Measurements from ENCODE around the gene DICER1.
"Not testable (repeated sequence)": the region's sequence is repeated elsewhere in the genome, so short reads cannot be mapped to it uniquely, and the experiment has no call there.

DICER1 gene

GRCh38 chr14:95147597-95147996 lies 9.7 kb downstream of the DICER1 start:
- no peak for DNase-seq

- DNase-seq = no peak
Observed at GRCh38 chr14:95146079-95146771, 11.1 kb downstream of the DICER1 start.

GRCh38 chr14:95144849-95145248 lies 12.5 kb downstream of the DICER1 start:
- no peak for DNase-seq

DNA sequence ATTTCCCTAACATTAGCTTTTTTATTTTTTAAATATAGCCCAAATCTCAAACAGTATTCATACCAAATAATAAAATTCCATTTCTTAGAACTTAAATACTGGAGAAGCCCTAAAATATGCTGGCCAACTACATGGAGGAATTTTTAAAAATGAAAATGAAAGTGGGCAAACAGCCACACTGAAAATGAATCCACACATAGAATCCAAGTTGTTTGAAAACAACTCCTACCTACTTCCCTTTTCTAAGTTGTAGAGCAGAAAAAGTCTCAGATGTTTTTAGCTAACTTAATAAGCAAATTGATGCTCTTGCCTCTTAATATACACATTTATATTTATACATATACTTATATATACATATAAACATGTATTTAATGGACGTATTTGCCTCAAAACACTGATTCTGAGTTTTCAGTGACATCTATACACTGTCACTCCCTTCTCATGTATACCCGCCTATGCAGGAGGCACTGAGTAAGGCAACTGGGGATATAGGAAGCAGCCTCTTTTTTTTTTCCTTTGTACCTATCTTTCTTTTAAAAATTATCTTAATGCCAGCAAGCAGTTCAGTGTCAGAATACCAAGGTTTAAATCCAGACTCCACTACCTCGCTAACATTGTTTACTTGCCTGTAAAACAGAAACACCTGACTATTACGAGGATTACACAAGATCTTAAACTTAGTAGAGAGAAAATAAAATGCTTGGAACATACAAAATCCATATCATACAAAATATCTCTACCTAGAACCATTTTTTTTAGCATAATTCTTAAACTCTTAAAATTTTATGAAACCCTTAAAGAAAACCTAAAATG lies 13.3 kb downstream of the DICER1 start:
- DNase-seq = no peak

- no peak for DNase-seq
Observed at GRCh38 chr14:95142208-95142607, 15.1 kb downstream of the DICER1 start.

GRCh38 chr14:95141684-95142083 lies 15.6 kb downstream of the DICER1 start:
- DNase-seq = no peak

DNA sequence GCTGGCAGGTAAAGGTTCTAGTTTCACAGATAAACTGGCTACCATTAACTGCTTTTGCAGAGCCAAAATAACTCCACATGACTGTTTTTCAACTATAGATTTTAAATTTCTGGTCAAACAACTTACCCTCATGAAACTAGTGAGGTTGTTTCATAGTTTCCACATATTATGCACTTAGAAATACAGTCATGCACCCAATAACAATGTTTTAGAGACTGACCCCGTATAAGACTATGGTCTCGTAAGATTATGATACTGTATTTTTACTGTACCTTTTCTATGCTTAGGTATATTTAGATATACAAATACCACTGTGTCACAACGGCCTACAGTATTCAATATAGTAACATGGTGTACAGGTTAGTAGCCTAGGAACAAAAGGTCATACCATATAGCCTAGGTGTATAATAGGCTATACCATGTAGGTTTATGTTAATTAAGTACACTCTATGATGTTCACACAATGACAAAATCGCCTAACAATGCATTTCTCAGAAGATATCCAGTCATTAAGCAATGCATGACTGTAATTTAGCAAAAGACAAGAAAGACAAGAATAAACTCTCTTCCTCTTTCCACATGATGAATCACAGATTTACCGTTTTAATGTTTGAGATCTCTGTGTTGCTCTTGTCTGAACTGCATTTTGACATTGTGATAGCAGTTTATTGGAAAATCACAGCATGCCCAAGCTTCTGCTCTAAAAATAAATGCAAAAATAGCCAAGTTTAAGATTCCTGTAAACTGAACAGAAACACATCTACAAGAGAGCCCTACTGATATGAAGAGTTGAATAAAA lies 17.1 kb downstream of the DICER1 start:
- no peak for DNase-seq

GRCh38 chr14:95138876-95139275 lies 18.5 kb downstream of the DICER1 start:
- no peak for DNase-seq

GRCh38 chr14:95138455-95138854 lies 18.9 kb downstream of the DICER1 start:
- DNase-seq = not testable (repeated sequence)

GRCh38 chr14:95137804-95138167 lies 19.5 kb downstream of the DICER1 start:
- DNase-seq = no peak

DNA sequence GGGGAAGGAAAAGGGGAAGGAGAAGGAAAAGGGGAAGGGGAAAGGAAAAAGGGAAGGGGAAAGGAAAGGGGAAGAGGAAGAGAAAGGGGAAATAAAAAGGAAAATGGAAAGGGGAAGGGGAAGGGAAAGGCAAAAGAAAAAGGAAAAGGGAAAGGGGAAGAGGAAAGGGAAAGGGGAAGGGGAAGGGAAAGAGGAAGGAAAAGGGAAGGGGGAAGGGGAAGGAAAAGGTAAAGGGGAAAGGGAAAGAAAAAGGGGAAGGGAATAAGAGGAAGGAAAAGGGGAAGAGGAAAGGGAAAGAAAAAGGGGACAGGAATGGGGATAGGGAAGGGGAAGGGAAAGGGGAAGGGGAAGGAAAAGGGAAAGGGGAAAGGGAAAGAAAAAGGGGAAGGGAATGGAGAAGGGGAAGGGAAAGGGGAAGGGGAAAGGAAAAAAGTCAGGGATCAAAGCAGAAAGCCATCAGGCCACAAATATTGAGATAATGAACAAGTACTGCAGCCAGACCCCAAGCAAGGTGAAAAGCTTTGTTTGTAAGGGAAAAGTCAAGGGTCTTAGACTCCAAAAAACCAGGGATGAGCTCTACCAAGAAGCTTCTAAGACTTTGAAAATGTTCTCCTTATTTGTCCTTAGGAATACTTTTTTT lies 20.0 kb downstream of the DICER1 start:
- no peak for DNase-seq

- no peak for DNase-seq
Observed at GRCh38 chr14:95136631-95137030, 20.7 kb downstream of the DICER1 start.

DNA sequence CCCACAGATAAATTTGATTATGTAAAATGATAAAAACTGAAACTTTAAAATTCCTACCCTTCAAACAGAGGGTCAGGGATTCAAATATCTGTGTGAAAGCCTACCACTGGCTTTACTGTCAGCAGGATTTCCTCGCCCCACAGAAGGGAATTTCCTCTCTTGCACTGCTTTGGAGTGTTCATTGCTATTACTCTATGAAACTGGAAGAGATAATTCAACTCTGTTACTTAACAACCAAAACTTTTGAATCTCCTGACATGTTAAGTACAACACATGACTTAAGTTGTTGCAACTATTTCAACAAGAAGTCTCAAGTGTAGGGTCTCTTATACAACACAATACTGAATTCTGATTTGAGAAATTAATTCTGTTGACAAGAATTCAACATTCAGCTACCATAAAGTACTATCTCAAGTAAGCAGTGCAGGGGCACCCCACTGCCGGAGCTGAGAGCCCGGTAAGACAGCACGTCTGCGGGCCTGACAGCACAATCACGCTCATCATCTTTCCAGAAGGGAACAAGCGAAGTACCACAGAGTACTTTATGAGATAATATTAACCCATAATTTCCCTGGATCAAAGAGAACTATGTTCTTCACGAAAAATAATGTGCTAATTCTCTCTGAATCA lies 22.9 kb downstream of the DICER1 start:
- no peak for DNase-seq

DNA sequence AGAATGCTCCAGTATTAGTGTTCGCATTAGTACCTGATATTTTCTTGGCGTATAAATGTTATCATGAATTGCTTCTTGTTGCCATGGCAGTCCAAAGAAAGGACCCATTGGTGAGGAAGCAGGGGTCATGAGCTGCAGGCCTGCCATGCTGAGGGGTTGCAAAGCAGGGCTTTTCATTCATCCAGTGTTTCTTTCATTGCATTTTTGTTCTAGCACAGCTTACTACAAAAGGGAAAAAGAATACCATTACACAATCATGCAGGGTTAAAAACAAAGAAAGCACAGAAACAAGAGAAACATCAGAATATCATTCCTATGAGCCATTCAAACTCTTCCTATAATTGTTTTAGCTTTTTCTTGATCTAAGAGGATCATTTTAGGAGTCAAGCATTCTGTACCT lies 24.0 kb downstream of the DICER1 start:
- no peak for DNase-seq

- no peak for DNase-seq
Observed at GRCh38 chr14:95132760-95133159, 24.6 kb downstream of the DICER1 start.

DNA sequence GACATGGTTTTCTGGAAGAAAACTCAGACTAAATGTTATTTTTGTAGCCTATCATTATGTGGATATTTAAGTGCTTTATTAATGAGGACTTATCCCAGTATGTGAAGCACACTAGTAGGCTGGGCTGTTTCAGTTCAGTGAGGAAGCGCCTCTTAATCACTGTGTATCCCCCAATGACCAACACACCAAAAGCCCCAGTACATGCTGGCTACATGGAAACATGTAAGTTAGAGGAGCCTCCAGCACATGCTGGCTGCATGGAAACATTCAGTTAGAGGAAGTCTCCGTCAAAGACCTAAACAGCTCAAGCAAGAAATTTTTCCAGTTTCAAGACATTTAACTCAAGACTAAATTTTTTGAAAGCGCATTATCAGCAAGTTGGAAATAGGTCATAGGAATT lies 26.8 kb downstream of the DICER1 start:
- DNase-seq = no peak

- DNase-seq = no peak
Observed at GRCh38 chr14:95128140-95128539, 29.2 kb downstream of the DICER1 start.

DNA sequence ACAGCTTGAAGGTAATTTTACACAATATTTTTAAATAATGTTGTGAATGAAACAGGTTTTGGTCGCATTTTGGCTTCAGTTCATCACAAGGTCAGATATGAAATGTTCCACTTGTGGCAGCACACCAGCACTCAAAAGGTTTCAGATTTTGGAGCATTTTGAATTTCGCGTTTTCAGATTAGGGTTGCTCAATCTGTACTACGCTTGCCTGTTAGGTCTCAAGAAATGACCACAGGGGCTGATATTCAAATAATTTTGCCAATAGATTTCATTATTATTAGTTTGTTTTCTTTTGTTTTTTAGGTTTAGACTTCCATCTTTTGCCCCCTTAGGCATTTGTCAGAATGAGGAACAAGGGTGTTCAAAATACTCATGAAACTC lies 29.8 kb downstream of the DICER1 start:
- DNase-seq = no peak

- no peak for DNase-seq
Observed at GRCh38 chr14:95126906-95127530, 30.3 kb downstream of the DICER1 start.

- no peak for DNase-seq
Observed at GRCh38 chr14:95125915-95126314, 31.4 kb downstream of the DICER1 start.

GRCh38 chr14:95125221-95125620 lies 32.1 kb downstream of the DICER1 start:
- no peak for DNase-seq

- DNase-seq = no peak
Observed at GRCh38 chr14:95123891-95124579, 33.3 kb downstream of the DICER1 start.
